Epithelial cell of proximal tubule (primary cell): ENCODE results near the gene ST14. TPM values are rescaled to one million over a fixed set of nuclear protein-coding genes. Genes with fewer than 3 reads are reported as not detected.
"Not testable (repeated sequence)": the region's sequence is repeated elsewhere in the genome, so short reads cannot be mapped to it uniquely, and the experiment has no call there.

Experiments used
- DNase-seq: peaks from one replicate; pipeline ENCODE4 v3.0.0-alpha.2; 2011; ENCODE audit warnings: low read depth
- H3K4me3 ChIP-seq: 2 replicates; pipeline ENCODE4 v1.5.1; 2011; ENCODE audit warnings: low read depth, mild to moderate bottlenecking, low read length
- total RNA-seq: library from RNA; depleted of rRNA; stranded (reverse); fragments of >200 nt; gene quantifications from 2 replicates; pipeline ENCODE4 v1.2.3, GENCODE V29; 2015
- TF ChIP-seq, protein P1 (sequence below): conservative IDR thresholded peaks from 2 replicates; pipeline ENCODE4 v1.5.1; 2012; ENCODE audit warnings: low read depth, mild to moderate bottlenecking, low read length

The ST14 gene
- total RNA-seq, 1 donor from 2014 or later: 75.5 TPM

DNA sequence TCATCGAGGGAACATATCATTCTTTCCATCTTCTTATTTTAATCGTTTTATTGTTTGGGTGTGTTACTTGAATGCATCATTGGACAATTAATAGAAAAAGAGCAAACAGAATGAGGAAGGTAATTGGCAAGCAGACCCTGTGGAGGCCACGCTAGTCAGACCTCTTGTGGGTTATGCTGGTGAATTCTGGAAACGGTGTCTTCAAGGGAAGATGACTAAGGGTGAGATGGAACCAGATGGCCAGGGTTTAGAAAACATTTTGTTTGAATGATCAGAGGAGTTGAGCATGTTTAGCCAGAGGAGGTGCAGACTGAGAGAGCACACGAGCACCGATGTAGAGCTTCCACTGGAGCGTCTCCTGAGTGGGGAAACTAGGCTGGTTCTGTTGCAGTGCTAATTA, 8.5 kb downstream of the ST14 start:
- DNase-seq: no peak
- TF ChIP-seq, protein P1, sequence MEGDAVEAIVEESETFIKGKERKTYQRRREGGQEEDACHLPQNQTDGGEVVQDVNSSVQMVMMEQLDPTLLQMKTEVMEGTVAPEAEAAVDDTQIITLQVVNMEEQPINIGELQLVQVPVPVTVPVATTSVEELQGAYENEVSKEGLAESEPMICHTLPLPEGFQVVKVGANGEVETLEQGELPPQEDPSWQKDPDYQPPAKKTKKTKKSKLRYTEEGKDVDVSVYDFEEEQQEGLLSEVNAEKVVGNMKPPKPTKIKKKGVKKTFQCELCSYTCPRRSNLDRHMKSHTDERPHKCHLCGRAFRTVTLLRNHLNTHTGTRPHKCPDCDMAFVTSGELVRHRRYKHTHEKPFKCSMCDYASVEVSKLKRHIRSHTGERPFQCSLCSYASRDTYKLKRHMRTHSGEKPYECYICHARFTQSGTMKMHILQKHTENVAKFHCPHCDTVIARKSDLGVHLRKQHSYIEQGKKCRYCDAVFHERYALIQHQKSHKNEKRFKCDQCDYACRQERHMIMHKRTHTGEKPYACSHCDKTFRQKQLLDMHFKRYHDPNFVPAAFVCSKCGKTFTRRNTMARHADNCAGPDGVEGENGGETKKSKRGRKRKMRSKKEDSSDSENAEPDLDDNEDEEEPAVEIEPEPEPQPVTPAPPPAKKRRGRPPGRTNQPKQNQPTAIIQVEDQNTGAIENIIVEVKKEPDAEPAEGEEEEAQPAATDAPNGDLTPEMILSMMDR: no peak
- H3K4me3 ChIP-seq: no peak overlapping the region

DNA sequence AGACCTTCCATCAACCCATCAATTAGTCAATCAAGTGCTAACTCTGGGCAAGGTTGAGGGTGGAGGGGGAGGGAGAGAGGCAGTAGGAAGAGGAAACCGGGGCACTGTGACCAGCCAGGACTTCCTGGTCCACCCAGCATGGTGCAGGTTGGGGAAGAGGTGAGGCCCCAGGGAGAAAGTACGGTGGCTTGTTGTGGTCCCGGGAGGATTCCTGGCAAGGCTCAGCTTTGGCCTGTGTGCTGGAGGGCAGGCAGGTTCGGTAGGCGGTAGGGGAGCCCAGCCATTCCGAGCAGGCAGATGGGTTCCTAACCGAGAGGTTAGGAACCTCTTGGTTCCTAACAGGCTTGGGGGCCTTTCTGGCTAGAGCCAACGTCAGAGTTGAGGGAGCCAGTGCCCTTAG, 10.8 kb downstream of the ST14 start:
- DNase-seq: no peak
- no peak overlapping the region for H3K4me3 ChIP-seq
- TF ChIP-seq, protein P1: no peak

DNA sequence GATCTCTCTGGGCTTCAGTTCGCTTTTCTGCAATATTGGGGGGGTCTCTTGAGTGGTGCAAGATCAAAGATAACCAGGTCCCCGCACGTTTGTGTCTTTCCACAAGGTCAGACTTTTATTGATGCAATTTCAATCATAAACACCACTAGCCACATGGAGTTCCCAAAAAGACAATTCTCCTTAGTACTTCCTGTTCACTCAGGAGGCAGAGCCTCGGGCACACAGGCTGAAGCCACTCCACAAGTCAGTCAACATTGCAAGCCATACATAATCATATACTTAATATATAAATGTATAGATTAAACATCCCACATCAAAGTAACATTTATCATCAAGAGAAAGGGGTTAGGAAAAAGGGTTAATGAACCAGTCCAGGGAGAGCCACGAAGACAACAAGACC, 12.0 kb downstream of the ST14 start:
- TF ChIP-seq, protein P1: no peak
- no peak overlapping the region for H3K4me3 ChIP-seq
- no peak for DNase-seq

DNA sequence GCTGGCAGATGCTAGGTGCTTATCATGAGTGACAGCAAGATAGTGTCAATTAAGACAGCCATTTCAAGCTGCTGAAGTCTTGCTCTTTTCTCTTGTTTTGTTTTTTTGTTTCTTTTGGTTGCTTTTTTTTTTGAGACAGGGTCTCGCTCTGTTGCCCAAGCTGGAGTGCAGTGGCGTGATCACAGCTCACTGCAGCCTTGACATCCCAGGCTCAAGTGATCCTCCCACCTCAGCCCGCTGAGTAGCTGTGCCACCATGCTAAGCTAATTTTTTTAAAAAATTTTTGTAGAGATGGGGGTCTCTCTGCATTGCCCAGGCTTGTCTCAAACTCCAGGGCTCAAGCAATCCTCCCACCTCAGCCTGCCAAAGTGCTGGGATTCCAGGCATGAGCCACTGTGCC, 12.4 kb downstream of the ST14 start:
- not testable (repeated sequence) for H3K4me3 ChIP-seq, DNase-seq

DNA sequence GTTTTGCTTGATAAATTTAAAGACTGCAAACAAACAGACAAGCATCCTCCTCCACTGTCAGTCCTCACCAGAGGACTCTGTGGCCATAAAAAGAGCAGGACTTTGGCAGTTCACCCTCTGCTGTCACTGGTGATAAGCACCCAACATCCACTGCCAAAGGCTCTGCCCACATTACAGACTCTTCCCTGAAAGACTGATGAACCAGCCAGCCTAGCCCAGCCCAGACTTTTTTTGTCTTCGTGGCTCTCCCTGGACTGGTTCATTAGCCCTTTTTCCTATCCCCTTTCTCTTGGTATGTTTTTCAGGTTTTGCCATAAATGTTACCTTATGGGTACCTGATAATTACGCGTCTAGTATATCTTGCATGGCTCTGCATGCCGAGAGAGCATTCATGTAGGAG, 15.1 kb downstream of the ST14 start:
- TF ChIP-seq, protein P1: no peak
- DNase-seq: no peak
- H3K4me3 ChIP-seq: no peak overlapping the region

DNA sequence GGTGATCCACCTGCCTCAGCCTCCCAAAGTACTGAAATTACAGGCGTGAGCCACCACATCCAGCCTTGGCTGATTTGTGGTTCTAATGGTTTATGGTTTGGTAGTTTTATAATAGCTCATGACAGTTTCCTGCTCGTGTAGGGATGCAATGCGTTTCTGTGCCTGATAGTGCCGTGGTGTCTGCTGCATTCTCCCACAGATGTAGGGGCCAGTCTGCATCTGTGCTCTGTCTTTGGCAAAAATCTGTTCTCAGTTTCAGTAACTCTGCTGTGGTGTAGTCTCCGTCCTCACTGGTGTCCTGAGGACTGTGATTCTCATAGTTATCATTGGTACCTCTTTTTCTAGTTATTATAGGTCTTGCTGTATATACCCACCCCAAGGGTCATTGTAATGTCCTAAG, 16.3 kb downstream of the ST14 start:
- no peak for DNase-seq
- TF ChIP-seq, protein P1: no peak
- no peak overlapping the region for H3K4me3 ChIP-seq

DNA sequence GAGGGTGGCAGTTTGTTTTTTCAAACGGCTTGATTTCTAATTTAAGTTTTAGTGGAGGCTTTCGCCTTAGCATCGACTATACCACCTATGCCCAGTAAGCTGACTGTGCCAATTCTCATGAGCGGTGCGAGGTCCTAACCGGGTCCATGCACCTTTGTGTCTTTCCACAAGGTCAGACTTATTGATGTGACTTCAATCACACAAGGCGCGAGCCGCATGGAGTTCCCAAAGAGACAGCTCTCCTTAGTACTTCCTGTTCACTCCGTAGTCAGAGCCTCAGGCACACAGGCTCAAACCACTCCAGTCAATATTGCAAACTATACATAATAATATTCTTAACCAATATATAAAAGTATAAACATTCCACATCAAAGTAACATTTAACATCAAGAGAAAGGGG, 18.2 kb downstream of the ST14 start:
- H3K4me3 ChIP-seq: no peak overlapping the region
- no peak for DNase-seq
- TF ChIP-seq, protein P1: no peak
